Activated T-cell treated with anti-CD3 and anti-CD28 coated beads for 48 hours (primary cell): ENCODE data around the gene NCF4.

ENCODE experiments used
- DNase-seq: peaks from one replicate; pipeline ENCODE4 v3.0.0-alpha.2; 2020; ENCODE audit warnings: low read depth

NCF4 gene

DNA sequence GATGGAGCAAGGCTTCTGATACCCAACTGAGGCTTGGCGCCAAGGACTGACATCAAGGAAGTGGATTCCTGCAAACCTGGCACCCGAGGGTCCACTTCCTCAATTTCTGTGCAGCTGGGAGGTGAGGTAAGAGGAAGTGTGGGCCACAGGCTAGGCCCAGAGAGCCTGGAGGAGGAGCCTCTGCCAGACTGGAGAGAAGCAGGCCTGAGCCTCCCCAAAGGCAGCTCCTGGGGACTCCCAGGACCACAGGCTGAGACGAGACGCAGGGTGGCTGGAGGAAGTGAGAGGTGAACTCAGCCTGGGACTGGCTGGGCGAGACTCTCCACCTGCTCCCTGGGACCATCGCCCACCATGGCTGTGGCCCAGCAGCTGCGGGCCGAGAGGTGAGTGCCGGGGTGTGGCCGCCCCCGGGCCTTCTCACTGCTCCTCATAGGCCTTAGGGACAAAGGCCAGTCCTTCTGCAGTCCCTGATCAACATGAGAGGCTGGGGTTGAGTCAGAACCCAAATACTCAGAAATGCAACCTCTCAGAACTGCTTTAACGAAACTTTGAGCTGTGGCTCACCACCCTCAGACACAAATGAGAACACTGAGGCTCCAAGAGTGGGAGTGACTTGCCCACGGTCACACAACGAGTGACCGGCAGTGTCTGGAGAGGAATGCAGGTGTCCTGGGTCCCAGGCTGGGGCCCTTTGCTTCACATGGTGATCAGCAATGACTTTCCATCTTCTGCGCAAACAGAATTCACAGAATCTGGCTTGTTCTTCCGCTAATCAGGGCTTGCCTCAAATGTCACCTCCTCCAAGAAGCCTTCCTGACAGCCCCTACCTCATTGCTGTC, at the start of gene NCF4:
Gene NCF4 (plus strand): TSS at position 186 of the 839 bp plus-strand sequence. CDS start 166 bp downstream, at position 352.
- peak; percentile 29 for DNase-seq

DNA sequence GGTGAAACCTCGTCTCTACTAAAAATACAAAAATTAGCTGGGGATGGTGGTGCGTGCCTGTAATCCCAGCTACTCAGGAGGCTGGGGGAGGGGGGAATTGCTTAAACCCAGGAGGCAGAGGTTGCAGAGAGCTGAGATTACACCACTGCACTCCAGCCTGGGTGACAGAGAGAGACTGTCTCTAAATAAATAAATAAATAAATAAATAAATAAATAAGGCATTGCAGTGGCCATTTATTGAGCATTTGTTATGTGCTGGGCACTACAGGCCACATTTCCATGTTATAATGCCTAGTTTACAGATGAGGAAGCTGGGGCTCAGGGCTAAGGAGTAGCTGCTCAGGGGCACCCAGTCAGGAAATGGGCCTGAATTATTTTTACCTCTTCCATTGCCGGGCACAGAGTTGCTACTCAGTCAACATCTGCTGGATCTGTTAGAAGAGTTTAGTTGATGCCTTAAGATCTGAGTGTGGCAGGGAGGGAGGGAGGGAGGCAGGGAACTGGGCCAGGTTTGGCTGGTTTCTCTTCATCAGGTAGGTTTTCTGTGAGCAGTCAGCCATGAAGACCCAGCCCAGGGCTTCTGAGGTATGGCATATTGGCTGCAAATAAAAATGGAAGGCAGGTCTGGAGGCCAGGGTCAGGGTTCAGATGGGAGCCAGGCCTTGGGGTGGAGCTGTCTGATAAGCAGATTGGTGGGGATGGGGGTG, 49.6 kb upstream of the NCF4 start:
- DNase-seq, result no peak

- no peak for DNase-seq
These were observed 46.0 kb upstream of the NCF4 start for GRCh38 chr22:36814801-36815200.

DNA sequence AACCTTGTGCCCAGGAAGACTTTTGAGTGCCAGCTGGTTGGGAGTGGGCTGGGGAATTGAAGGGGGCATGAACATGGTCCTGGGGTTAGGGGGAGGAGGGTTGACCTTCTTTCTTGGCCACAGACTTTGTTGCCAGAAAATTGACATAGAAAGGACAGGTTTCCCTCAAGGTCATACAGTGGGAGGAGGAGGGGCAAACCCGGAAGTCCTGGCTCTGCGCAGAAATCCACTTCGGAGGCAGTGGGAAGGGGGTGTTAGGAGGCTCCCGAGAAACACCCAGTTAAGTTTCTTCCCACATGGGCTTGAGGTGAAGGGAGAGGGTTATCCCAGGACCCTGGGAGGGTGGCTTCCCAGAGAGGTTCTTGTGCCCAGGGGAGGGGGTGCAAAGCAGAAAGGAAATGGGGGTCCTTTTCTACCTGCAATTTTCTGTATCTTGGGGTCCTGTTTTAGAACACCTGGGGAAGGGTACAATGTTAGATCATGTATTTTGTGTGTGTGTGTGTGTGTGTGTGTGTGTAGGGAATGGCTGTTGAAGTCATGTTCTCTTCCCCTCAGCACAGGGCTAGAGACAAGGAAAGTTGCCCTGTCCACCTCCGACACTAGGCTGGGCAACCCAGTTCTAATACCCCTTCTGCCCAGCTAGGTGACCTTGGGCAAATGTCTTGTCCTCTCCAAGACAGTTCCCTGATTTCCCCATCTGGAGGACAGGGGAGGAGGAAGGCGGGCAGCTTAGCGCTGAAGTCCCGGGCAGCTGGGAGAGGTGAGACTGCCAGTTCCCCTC, 45.1 kb upstream of the NCF4 start:
- no peak for DNase-seq

DNA sequence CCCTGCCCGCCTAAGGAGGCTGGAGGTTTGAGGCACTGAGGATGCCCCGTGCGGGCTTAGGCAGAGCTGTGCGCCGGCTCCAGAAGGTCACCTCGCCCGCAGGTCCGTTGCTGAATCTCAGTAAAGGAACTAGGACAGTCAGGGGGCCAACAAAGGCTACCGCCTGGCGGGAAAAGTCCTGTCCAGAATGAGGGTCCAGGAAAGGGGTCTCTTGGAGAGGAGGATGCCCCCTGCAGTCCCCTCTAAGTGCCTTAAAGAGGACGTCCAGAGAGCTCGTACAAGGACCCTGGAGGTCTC, 44.5 kb upstream of the NCF4 start:
- DNase-seq, result no peak

- no peak for DNase-seq
These were observed 43.9 kb upstream of the NCF4 start, which contains the start of gene PVALB for GRCh38 chr22:36816636-36817524. TSS of gene PVALB (minus strand) at chr22:36817035. CDS start at chr22:36817005, 30 bp downstream.

DNA sequence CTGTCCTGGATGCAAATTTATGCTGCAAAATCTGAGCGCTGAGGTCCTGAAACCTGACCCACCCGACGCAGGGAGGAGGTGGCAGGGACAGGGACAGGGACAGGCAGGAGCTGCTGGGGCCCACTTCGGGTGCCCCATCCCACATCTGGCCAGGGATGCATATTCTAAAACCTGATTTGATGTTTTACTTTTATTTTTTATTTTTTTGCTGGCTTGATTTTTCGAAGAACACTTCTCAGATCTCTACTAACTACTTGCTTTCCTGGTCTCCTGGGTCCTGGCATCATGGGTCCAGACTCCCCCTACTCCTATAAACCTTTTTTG, 43.3 kb upstream of the NCF4 start:
- no peak for DNase-seq

DNA sequence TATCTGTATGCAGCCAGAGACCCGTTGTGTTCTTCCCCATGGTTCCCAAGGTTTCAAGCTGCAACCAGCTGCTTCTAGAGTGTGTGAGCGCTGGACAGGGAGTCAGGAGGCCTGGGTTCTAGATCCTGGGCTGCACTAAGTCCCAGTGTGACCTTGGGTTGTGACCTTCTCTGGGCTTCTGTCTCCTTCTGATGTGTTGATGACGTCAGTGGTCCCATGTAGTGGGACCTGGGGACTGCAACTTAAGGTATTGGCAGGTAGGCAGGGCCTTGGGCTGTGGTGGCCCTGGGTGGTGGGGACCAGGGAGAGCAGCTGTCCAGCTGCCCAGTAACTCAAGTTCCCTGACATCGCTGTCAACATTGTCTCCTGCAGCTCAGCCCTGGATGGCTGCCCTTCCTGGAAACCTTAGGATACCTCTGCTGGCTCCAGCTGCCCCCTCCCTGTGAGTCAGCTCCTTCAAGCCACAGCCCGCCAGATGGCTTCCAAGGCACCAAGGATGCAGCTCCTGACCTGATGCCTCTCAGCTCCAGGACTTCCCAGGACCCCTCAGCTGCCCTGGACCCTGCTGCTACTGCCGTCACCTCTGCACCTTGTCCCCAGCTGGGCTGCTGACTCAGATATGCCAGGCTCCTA, 42.7 kb upstream of the NCF4 start:
- no peak for DNase-seq

GRCh38 chr22:36819112-36819511, 41.7 kb upstream of the NCF4 start:
- no peak for DNase-seq

GRCh38 chr22:36822581-36822980, 38.2 kb upstream of the NCF4 start:
- no peak for DNase-seq

- no peak for DNase-seq
These were observed 37.5 kb upstream of the NCF4 start for GRCh38 chr22:36823186-36823839.

GRCh38 chr22:36824655-36825054, 36.2 kb upstream of the NCF4 start:
- DNase-seq, result no peak

DNA sequence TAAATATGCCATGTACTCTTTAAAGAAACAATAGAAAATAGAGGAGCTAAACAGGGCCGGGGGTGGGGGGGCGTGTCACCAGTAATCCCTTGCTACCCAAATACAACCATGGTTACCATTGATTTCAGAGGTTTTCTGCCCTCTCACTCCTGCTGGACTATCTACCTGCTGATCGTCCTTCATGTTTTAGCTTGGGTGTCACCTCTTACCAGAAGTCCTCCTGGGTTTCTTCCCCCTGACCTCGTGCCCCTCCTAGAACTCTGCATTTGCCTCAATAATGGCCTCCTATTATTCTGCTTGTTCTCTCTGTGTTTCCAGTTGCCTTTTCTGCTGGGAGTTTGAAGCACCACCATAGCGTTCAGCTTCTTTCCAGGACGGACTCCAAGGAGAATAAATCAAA, 34.5 kb upstream of the NCF4 start:
- DNase-seq, result no peak

DNA sequence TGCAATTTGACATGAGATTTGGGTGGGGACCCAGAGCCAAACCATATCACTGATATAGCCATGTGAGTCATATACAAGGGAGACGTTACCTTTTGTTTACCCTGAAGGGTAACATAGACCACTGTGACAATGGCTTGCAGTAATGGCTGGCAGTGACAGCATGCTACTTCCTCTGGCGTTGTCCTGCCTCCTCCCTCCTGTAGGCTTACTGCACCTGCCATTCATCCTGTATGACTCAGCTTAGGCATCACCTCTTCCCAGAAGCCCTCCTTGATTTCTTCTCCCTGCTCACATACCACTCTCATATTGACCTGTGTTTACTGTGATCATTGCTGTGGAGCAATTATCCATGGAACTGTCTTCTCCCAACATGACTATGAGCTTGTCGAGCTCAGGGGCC, 32.0 kb upstream of the NCF4 start:
- no peak for DNase-seq

DNA sequence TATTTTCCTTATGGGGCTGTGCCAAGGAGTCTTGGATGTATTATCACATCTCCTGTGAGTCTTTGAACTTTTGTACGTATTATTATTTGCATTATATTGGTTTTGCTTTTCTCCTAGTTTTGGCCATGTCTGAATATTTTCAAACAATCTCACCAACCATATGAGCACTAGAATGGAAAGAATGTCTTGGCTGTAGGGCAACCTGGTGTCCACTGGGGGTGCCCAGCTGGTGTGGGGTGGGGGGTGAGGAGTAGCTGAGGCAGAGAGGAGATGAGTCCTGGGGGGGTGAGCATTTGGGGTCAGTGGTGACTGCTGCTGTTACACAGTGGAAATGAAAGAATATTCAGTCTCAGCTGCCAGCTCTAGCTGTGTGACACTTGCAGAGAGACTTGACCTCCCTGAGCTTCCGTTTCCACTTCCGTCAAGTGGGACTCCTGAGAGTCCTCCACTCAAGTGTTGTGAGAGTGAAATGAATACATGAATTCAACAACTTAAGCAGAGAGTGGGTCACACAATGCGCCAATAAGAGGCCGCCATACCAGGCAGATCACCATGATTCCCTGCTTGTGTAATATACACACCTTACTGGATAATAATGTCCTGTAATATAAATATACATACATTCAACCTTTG, 31.3 kb upstream of the NCF4 start:
- no peak for DNase-seq

DNA sequence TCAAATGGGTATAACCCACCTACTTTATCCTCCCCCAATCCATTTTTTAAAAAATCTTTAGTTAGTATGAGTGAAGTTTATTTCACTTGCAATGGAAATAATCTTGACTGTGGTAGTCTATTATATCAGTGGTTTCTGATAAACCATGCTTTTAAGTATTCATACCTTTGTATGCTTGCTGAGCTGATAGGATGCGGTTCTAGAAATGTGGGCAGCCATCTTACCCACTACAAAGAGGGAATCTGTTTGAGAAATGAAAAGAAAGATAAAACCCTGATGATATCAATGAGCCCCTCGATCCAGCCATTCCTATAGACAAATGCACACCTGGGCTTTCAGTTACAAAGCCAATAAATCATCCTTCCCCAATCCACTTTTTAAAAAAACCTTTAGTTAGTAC, 30.2 kb upstream of the NCF4 start:
- DNase-seq, result no peak

DNA sequence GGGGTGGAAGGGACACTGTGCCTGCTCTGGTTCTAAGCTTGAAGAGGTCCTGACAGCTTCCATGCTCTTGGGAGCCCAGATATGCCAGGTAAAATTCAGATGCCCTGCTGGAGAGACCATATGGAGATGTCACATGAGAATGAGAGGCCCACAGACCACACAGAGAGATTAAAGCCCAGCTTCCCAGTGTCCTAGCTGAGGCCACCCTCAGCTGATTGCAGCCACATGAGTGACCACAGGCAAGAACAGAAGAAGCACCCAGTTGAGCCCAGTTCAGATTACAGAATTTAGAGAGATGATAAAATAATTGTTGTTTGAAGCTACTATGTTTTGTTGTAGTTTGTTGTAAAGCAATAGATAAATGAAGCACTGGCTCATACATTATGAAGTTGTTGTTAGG, 29.6 kb upstream of the NCF4 start:
- DNase-seq, result no peak

GRCh38 chr22:36831717-36832116, 29.1 kb upstream of the NCF4 start:
- DNase-seq, result no peak

DNA sequence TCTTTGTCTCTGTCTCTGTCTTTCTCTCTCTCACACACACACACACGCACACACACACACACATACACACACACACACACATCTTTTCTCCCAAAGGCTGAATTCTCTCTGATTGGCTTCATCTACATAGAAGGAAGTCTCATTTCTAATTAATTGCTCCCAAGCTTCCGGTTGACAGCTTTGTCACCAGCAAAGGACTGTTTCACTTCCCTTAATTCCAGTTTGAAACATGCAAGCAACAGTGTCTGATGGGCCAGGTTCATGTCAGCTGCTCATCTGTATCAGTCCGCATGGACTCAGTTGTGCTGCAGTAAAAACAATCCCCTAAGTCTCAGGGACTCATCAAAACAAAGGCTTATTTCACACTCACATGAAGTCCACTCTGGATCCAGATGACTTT, 27.7 kb upstream of the NCF4 start:
- DNase-seq, result no peak

DNA sequence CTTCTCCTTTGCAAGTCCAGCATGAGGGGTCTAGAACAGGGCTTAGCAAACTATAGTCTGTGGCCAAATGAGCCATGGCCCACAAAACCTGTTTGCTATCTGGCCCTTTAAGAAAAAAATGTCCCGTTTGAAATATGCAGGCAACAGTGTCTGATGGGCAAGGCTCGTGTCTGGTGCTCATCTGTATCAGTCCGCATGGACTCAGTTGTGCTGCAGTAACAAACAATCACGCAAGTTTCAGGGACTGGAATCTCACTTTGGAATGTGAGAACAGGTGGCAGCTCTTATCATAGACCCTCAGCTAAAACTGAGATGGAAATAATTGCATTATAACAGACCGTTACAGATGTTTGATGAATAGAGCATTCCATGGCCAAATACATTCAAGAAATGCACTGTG, 24.9 kb upstream of the NCF4 start:
- DNase-seq, result no peak
